Body of pancreas (tissue), 4 donors: ENCODE data around the gene CRX.
"Not testable (repeated sequence)": the region's sequence is repeated elsewhere in the genome, so short reads cannot be mapped to it uniquely, and the experiment has no call there.

ENCODE experiments used
- CTCF ChIP-seq, 7 experiments: fragments of 450-650 bp in 4 of 7; fragments of 200-600 bp in 3 of 7; sonication (generic) in 3 of 7; IDR thresholded peaks; one replicate each; pipeline ENCODE4 v1.5.1; 2016 to 2019; ENCODE audit warnings: antibody characterized with exemption in 7 of 7
- POLR2A ChIP-seq, 3 donors: fragments of 450-650 bp; IDR thresholded peaks; one replicate each; pipeline ENCODE4 v1.6.1; 2016; ENCODE audit warnings: antibody characterized with exemption in 3 of 3, mild to moderate bottlenecking in 2 of 3

- not testable (repeated sequence) for TF ChIP-seq CTCF, POLR2A (IDR thresholded peaks at IDR 0.05)
Measured at GRCh38 chr19:47803671-47804070, 18.1 kb upstream of the CRX start.
